HG02840 (cell line): ENCODE measurements around the gene EPB41L1.
"Not testable (repeated sequence)": the region's sequence is repeated elsewhere in the genome, so short reads cannot be mapped to it uniquely, and the experiment has no call there.

Experiments
- ATAC-seq: cut with Tn5 transposase; IDR thresholded peaks from one replicate; pipeline ENCODE4 v1.9.1; 2021; ENCODE audit warnings: mild to moderate bottlenecking, moderate library complexity, moderate number of reproducible peaks; ENCODE audit not compliant: unreplicated experiment, low FRiP score

EPB41L1 gene

GRCh38 chr20:36122931-36123288 is 31.6 kb upstream of the EPB41L1 start:
- no peak for ATAC-seq

- ATAC-seq = no peak
Measured at GRCh38 chr20:36125097-36125496, 29.4 kb upstream of the EPB41L1 start.

GRCh38 chr20:36126836-36127527 is 27.6 kb upstream of the EPB41L1 start:
- ATAC-seq = no peak

GRCh38 chr20:36128463-36129159 is 25.9 kb upstream of the EPB41L1 start:
- ATAC-seq = no peak

- ATAC-seq = no peak
Measured at GRCh38 chr20:36129160-36129543, 25.4 kb upstream of the EPB41L1 start.

- no peak for ATAC-seq
Measured at GRCh38 chr20:36130390-36130789, 24.1 kb upstream of the EPB41L1 start.

GRCh38 chr20:36132802-36133211 is 21.7 kb upstream of the EPB41L1 start:
- no peak for ATAC-seq

- ATAC-seq = no peak
Measured at GRCh38 chr20:36133821-36134220, 20.7 kb upstream of the EPB41L1 start.

- ATAC-seq = no peak
Measured at GRCh38 chr20:36135159-36135558, 19.4 kb upstream of the EPB41L1 start.

GRCh38 chr20:36135821-36136220 is 18.7 kb upstream of the EPB41L1 start:
- no peak for ATAC-seq

- ATAC-seq = not testable (repeated sequence)
Measured at GRCh38 chr20:36137313-36137712, 17.2 kb upstream of the EPB41L1 start.

- ATAC-seq = no peak
Measured at GRCh38 chr20:36141310-36141709, 13.2 kb upstream of the EPB41L1 start.

- ATAC-seq = no peak
Measured at GRCh38 chr20:36144336-36144735, 10.2 kb upstream of the EPB41L1 start.

GRCh38 chr20:36145877-36146707 is 8.4 kb upstream of the EPB41L1 start:
- no peak for ATAC-seq

GRCh38 chr20:36147690-36148089 is 6.8 kb upstream of the EPB41L1 start:
- ATAC-seq = no peak

GRCh38 chr20:36148439-36148838 is 6.1 kb upstream of the EPB41L1 start:
- no peak for ATAC-seq

GRCh38 chr20:36149012-36149411 is 5.5 kb upstream of the EPB41L1 start:
- ATAC-seq = no peak

GRCh38 chr20:36149469-36149868 is 5.1 kb upstream of the EPB41L1 start:
- ATAC-seq = no peak

GRCh38 chr20:36150489-36150846 is 4.1 kb upstream of the EPB41L1 start:
- no peak for ATAC-seq

- ATAC-seq = no peak
Measured at GRCh38 chr20:36150847-36151539, 3.5 kb upstream of the EPB41L1 start.

- no peak for ATAC-seq
Measured at GRCh38 chr20:36152261-36152660, 2.3 kb upstream of the EPB41L1 start.
